ENCODE measurements around the gene DNAH3. TPM values are rescaled to one million over a fixed set of nuclear protein-coding genes. Genes with fewer than 3 reads are reported as not detected.

DNAH3 gene
- total RNA-seq, 1 experiment from 2014 or later: 0.15 TPM

- Histone ChIP-seq H3K4me3 (replicated peaks in 1 of 2; ENCODE audit: low read depth in 1 of 2, low read length in 2 of 2) (no peak overlapping the region), H3K36me3 (ENCODE audit: control insufficient read depth in 1 of 2, insufficient read depth in 2 of 2, low read length in 2 of 2) (no peaks in the 10 kb centered on the region), H3K4me1 (ENCODE audit: control insufficient read depth in 1 of 2, insufficient read depth in 2 of 2, low read length in 2 of 2) (no peaks in the 10 kb centered on the region), H3K27me3 (ENCODE audit: insufficient read depth, low read length) (no peaks in the 10 kb centered on the region), H3K9ac (ENCODE audit: low read length) (no peak overlapping the region), H3K9me2 (ENCODE audit: insufficient read depth) (no peaks in the 10 kb centered on the region), H3K27ac (ENCODE audit: low read depth, low read length) (no peak overlapping the region), H3K9me3 (ENCODE audit: control insufficient read depth in 1 of 2, insufficient read depth in 1 of 2, low read depth in 1 of 2, low read length in 2 of 2) (no peaks in the 10 kb centered on the region), H2AFZ (ENCODE audit: low read depth, low read length, poor library complexity, severe bottlenecking) (no peak overlapping the region), H3K79me2 (ENCODE audit: insufficient read depth, low read length) (no peaks in the 10 kb centered on the region), H4K20me1 (ENCODE audit: insufficient read depth) (no peaks in the 10 kb centered on the region), H3K4me2 (ENCODE audit: low read length) (no peak overlapping the region)
- ATAC-seq (no peak), DNase-seq (ENCODE audit: low read depth, low spot score) (no peak)
- CTCF ChIA-PET: no interaction called here
- RAD21 ChIA-PET (ENCODE audit: low non-redundant PET in 1 of 2, low total read pairs in 2 of 2, uncharacterized antibody in 2 of 2, unreplicated experiment in 2 of 2): no interaction called here
- no peak for TF ChIP-seq POLR2AphosphoS5 (IDR thresholded peaks at IDR 0.05; ENCODE audit: low read depth, low read length)
- no TSS peak for BruUV-seq (replicated peaks)
- POLR2A ChIA-PET: no interaction called here
- intact Hi-C loops (cut with micrococcal nuclease): no loop called here
Measured at GRCh38 chr16:21072976-21073375, 77.7 kb downstream of the DNAH3 start.

GRCh38 chr16:21071741-21072140 is 78.9 kb downstream of the DNAH3 start:
- no peaks in the 10 kb centered on the region for H3K27me3 ChIP-seq (ENCODE audit: insufficient read depth, low read length)
- H3K9ac ChIP-seq (ENCODE audit: low read length): no peak overlapping the region
- RAD21 ChIA-PET (ENCODE audit: low non-redundant PET in 1 of 2, low total read pairs in 2 of 2, uncharacterized antibody in 2 of 2, unreplicated experiment in 2 of 2): no interaction called here
- no peaks in the 10 kb centered on the region for H4K20me1 ChIP-seq (ENCODE audit: insufficient read depth)
- no peaks in the 10 kb centered on the region for H3K36me3 ChIP-seq (ENCODE audit: control insufficient read depth in 1 of 2, insufficient read depth in 2 of 2, low read length in 2 of 2)
- DNase-seq (ENCODE audit: low read depth, low spot score) (no peak), ATAC-seq (no peak)
- no peaks in the 10 kb centered on the region for H3K4me1 ChIP-seq (ENCODE audit: control insufficient read depth in 1 of 2, insufficient read depth in 2 of 2, low read length in 2 of 2)
- POLR2A ChIA-PET: no interaction called here
- no peak overlapping the region for H3K4me2 ChIP-seq (ENCODE audit: low read length)
- no peak for TF ChIP-seq POLR2AphosphoS5 (IDR thresholded peaks at IDR 0.05; ENCODE audit: low read depth, low read length)
- TF ChIP-seq POLR2A (IDR thresholded peaks at IDR 0.05; ENCODE audit: borderline replicate concordance, extremely low read depth, insufficient read depth, insufficient read length): no peak
- TF ChIP-seq ZFX (IDR thresholded peaks at IDR 0.05): no peak
- TF ChIP-seq MAX (IDR thresholded peaks at IDR 0.05): no peak
- no peak for TF ChIP-seq TCF7L2 (IDR thresholded peaks at IDR 0.05; ENCODE audit: borderline replicate concordance, extremely low read depth, insufficient read depth, insufficient read length)
- TF ChIP-seq ZBTB33 (IDR thresholded peaks at IDR 0.05; ENCODE audit: extremely low read depth, insufficient replicate concordance, low read length): no peak
- TF ChIP-seq CEBPB (IDR thresholded peaks at IDR 0.05; ENCODE audit: low read depth): no peak
- no peak for TF ChIP-seq CBX3 (IDR thresholded peaks at IDR 0.05; ENCODE audit: low read depth)
- no peak for TF ChIP-seq ELF1 (IDR thresholded peaks at IDR 0.05; ENCODE audit: borderline replicate concordance, low read depth)
- TF ChIP-seq ZNF274 (IDR thresholded peaks at IDR 0.05; ENCODE audit: low read depth, low read length): no peak
- TF ChIP-seq JUND (IDR thresholded peaks at IDR 0.05): no peak
- TF ChIP-seq RAD21 (IDR thresholded peaks at IDR 0.05; ENCODE audit: low read depth): no peak
- TF ChIP-seq YY1 (IDR thresholded peaks at IDR 0.05; ENCODE audit: extremely low read depth, insufficient replicate concordance, low read depth, low read length): no peak
- no peak for TF ChIP-seq CTCF (IDR thresholded peaks at IDR 0.05 in 2 of 3, conservative IDR thresholded peaks at IDR 0.05 in 1 of 3; ENCODE audit: borderline replicate concordance in 1 of 3, insufficient read depth in 1 of 3, low read depth in 2 of 3, low read length in 2 of 3)
- no peak for TF ChIP-seq SP1 (IDR thresholded peaks at IDR 0.05; ENCODE audit: low read depth)
- no peak overlapping the region for H2AFZ ChIP-seq (ENCODE audit: low read depth, low read length, poor library complexity, severe bottlenecking)
- H3K79me2 ChIP-seq (ENCODE audit: insufficient read depth, low read length): no peaks in the 10 kb centered on the region
- intact Hi-C loops (cut with micrococcal nuclease): no loop called here
- CTCF ChIA-PET: interaction anchor here (0.6 kb wide), 1 partner anchor 11 kb away, joined by 4 read pairs; no protein-coding TSS in a partner anchor
- H3K27ac ChIP-seq (ENCODE audit: low read depth, low read length): no peak overlapping the region
- no peaks in the 10 kb centered on the region for H3K9me2 ChIP-seq (ENCODE audit: insufficient read depth)
- no TSS peak for BruUV-seq (replicated peaks)
- no peak overlapping the region for H3K4me3 ChIP-seq (replicated peaks in 1 of 2; ENCODE audit: low read depth in 1 of 2, low read length in 2 of 2)
- H3K9me3 ChIP-seq (ENCODE audit: control insufficient read depth in 1 of 2, insufficient read depth in 1 of 2, low read depth in 1 of 2, low read length in 2 of 2): no peaks in the 10 kb centered on the region
